ENCODE data around the gene FRG2B.
"Not testable (repeated sequence)": the region's sequence is repeated elsewhere in the genome, so short reads cannot be mapped to it uniquely, and the experiment has no call there.

DNA sequence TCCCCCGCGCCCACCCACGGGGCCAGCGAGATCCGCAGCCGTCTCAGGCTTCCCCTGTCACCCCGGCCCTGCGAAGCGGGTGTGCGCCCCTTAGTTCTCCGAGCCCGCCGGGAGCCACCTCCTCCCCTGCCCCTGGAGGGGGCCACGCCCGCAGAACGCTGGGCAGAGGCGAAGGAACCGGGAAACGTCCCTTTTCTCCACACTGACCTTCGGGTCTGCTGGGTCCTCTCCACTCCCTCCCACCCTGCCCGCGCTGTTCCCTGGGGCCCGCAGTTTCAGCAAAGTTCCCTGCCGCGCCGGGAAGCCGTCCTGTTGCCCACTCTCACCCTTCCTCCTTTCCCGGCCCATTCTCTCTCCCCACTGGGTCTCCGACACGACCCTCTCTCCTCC is 11.2 kb upstream of the FRG2B start:
- TF ChIP-seq, protein P1, sequence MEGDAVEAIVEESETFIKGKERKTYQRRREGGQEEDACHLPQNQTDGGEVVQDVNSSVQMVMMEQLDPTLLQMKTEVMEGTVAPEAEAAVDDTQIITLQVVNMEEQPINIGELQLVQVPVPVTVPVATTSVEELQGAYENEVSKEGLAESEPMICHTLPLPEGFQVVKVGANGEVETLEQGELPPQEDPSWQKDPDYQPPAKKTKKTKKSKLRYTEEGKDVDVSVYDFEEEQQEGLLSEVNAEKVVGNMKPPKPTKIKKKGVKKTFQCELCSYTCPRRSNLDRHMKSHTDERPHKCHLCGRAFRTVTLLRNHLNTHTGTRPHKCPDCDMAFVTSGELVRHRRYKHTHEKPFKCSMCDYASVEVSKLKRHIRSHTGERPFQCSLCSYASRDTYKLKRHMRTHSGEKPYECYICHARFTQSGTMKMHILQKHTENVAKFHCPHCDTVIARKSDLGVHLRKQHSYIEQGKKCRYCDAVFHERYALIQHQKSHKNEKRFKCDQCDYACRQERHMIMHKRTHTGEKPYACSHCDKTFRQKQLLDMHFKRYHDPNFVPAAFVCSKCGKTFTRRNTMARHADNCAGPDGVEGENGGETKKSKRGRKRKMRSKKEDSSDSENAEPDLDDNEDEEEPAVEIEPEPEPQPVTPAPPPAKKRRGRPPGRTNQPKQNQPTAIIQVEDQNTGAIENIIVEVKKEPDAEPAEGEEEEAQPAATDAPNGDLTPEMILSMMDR (IDR thresholded peaks at IDR 0.05), result not testable (repeated sequence)
- TF ChIP-seq ZFX (IDR thresholded peaks at IDR 0.05; ENCODE audit: borderline replicate concordance), result not testable (repeated sequence)
